IMR-90 (cell line): ENCODE measurements around the gene EREG. TPM values are rescaled to one million over a fixed set of nuclear protein-coding genes. Genes with fewer than 3 reads are reported as not detected.

Experiments
- ATAC-seq: fragments of 200-7000 bp; cut with Tn5 transposase; 2 replicates; pipeline ENCODE4 v1.9.1; 2020; ENCODE audit warnings: low read depth, mild to moderate bottlenecking, moderate library complexity
- BruUV-seq: library from RNA; stranded (reverse); fragments of 400-500 nt; replicated peaks from 2 replicates; lab custom pipeline; 2021; lab: Mats Ljungman, UMichigan
- CTCF ChIA-PET: fragments of 300-600 bp; formaldehyde crosslinking; extraction: SDS; loops from one replicate; lab custom pipeline; 2021; ENCODE audit warnings: antibody characterized with exemption; lab: Yijun Ruan, JAX
- POLR2A ChIA-PET: fragments of 300-600 bp; sonication (Branson Sonifier 250); formaldehyde crosslinking; loops from one replicate; lab custom pipeline; 2022; ENCODE audit warnings: antibody characterized with exemption; ENCODE audit not compliant: unreplicated experiment; lab: Charles Lee
- DNase-seq: peaks from one replicate; pipeline ENCODE4 v3.0.0; 2013
- H2AFZ ChIP-seq: replicated peaks from 2 replicates; pipeline ENCODE3; 2013; ENCODE audit warnings: low read length, mild to moderate bottlenecking; ENCODE audit not compliant: poor library complexity
- H2AK5ac ChIP-seq: 2 replicates; pipeline ENCODE4 v1.6.1; 2013; ENCODE audit warnings: low read depth, low read length, inconsistent platforms
- H2AK9ac ChIP-seq: replicated peaks from 2 replicates; pipeline ENCODE3; 2013; ENCODE audit warnings: mild to moderate bottlenecking, low read depth, low read length, moderate library complexity; ENCODE audit not compliant: poor library complexity
- H2BK120ac ChIP-seq: 2 replicates; pipeline ENCODE4 v1.6.1; 2013; ENCODE audit warnings: low read depth, low read length, inconsistent platforms
- H2BK15ac ChIP-seq: 3 replicates; pipeline ENCODE4 v1.6.1; 2013; ENCODE audit warnings: low read depth, low read length, inconsistent platforms
- H2BK20ac ChIP-seq: 2 replicates; pipeline ENCODE4 v1.6.1; 2013; ENCODE audit warnings: low read depth, mild to moderate bottlenecking, inconsistent platforms, low read length, moderate library complexity
- H2BK5ac ChIP-seq: 2 replicates; pipeline ENCODE4 v1.6.1; 2013; ENCODE audit warnings: mild to moderate bottlenecking, low read depth, low read length, inconsistent platforms; ENCODE audit not compliant: poor library complexity, severe bottlenecking
- H3K14ac ChIP-seq: replicated peaks from 2 replicates; pipeline ENCODE4 v1.6.1; 2013; ENCODE audit warnings: low read depth, low read length, inconsistent platforms
- H3K18ac ChIP-seq: 2 replicates; pipeline ENCODE4 v1.6.1; 2013; ENCODE audit warnings: low read depth, low read length, control low read depth
- H3K23ac ChIP-seq: 2 replicates; pipeline ENCODE4 v1.6.1; 2013; ENCODE audit warnings: low read depth, low read length, inconsistent platforms
- H3K27ac ChIP-seq: 2 replicates; pipeline ENCODE4 v1.5.1; 2013; ENCODE audit warnings: mild to moderate bottlenecking, control low read depth, low read length; ENCODE audit not compliant: insufficient read depth
- H3K27me3 ChIP-seq: 2 replicates; pipeline ENCODE4 v1.6.1; 2013; ENCODE audit warnings: low read length; ENCODE audit not compliant: control insufficient read depth, insufficient read depth
- H3K36me3 ChIP-seq: 2 replicates; pipeline ENCODE4 v1.6.1; 2013; ENCODE audit warnings: low read length, mixed read lengths; ENCODE audit not compliant: control insufficient read depth, insufficient read depth
- H3K4ac ChIP-seq: 2 replicates; pipeline ENCODE4 v1.6.1; 2013; ENCODE audit warnings: low read depth, low read length, inconsistent platforms
- H3K4me1 ChIP-seq: 2 replicates; pipeline ENCODE4 v1.6.1; 2013; ENCODE audit warnings: low read length, mixed read lengths; ENCODE audit not compliant: control insufficient read depth, insufficient read depth
- H3K4me2 ChIP-seq: 2 replicates; pipeline ENCODE4 v1.6.1; 2013; ENCODE audit warnings: low read depth, mild to moderate bottlenecking, control low read depth, low read length, moderate library complexity
- H3K4me3 ChIP-seq: 2 replicates; pipeline ENCODE4 v1.5.1; 2013; ENCODE audit warnings: low read depth, mild to moderate bottlenecking, control low read depth, low read length, moderate library complexity; ENCODE audit not compliant: insufficient read depth
- H3K56ac ChIP-seq: 2 replicates; pipeline ENCODE4 v1.6.1; 2013; ENCODE audit warnings: low read length, inconsistent platforms; ENCODE audit not compliant: insufficient read depth; ENCODE audit errors: extremely low read depth
- H3K79me1 ChIP-seq, 2 experiments: 2 replicates each; pipeline ENCODE4 v1.6.1; 2013; ENCODE audit warnings: low read length in 2 of 2, inconsistent platforms in 1 of 2, low read depth in 1 of 2
- H3K9ac ChIP-seq: 2 replicates; pipeline ENCODE4 v1.6.1; 2013; ENCODE audit warnings: low read depth, low read length, control low read depth
- H3K9me1 ChIP-seq: 2 replicates; pipeline ENCODE4 v1.6.1; 2013; ENCODE audit warnings: low read length, inconsistent platforms; ENCODE audit not compliant: insufficient read depth
- H3K9me3 ChIP-seq: 2 replicates; pipeline ENCODE4 v1.6.1; 2013; ENCODE audit warnings: low read length; ENCODE audit not compliant: control insufficient read depth, insufficient read depth
- H4K20me1 ChIP-seq: 2 replicates; pipeline ENCODE4 v1.6.1; 2013; ENCODE audit warnings: low read length, inconsistent platforms; ENCODE audit not compliant: insufficient read depth
- H4K5ac ChIP-seq: 2 replicates; pipeline ENCODE4 v1.6.1; 2013; ENCODE audit warnings: mild to moderate bottlenecking, low read depth, low read length, control low read depth
- H4K8ac ChIP-seq, 2 experiments: 2 replicates each; pipeline ENCODE4 v1.6.1; 2013; ENCODE audit warnings: low read depth in 2 of 2, low read length in 2 of 2, control low read depth in 1 of 2, inconsistent platforms in 1 of 2
- H4K91ac ChIP-seq: 2 replicates; pipeline ENCODE4 v1.6.1; 2013; ENCODE audit warnings: low read depth, low read length, inconsistent platforms; ENCODE audit not compliant: insufficient read depth
- BHLHE40 ChIP-seq: fragments of 150-350 bp; IDR thresholded peaks from 2 replicates; pipeline ENCODE4 v1.6.1; 2016; ENCODE audit warnings: mild to moderate bottlenecking, low read depth, low read length
- MAFK ChIP-seq: IDR thresholded peaks from 2 replicates; pipeline ENCODE4 v1.6.1; 2012; ENCODE audit warnings: low read depth, low read length, improper control_type of control experiment
- MAZ ChIP-seq: IDR thresholded peaks from 2 replicates; pipeline ENCODE4 v1.6.1; 2012; ENCODE audit warnings: low read depth, mild to moderate bottlenecking, low read length, improper control_type of control experiment, moderate library complexity, borderline replicate concordance
- MXI1 ChIP-seq: IDR thresholded peaks from 2 replicates; pipeline ENCODE4 v1.6.1; 2012; ENCODE audit warnings: low read depth, mild to moderate bottlenecking, low read length, moderate library complexity, borderline replicate concordance
- NFE2L2 ChIP-seq: fragments of 150-350 bp; IDR thresholded peaks from 2 replicates; pipeline ENCODE4 v1.6.1; 2016; ENCODE audit warnings: low read depth, mild to moderate bottlenecking, low read length
- RAD21 ChIP-seq: IDR thresholded peaks from 2 replicates; pipeline ENCODE4 v1.6.1; 2012; ENCODE audit warnings: low read length, improper control_type of control experiment
- SMC3 ChIP-seq: fragments of 150-350 bp; IDR thresholded peaks from 2 replicates; pipeline ENCODE4 v1.6.1; 2016; ENCODE audit warnings: low read depth, mild to moderate bottlenecking, antibody characterized with exemption, low read length, moderate library complexity
- WGBS, 2 experiments: methylation state at CpG; one replicate each; pipeline versions ENCODE4 v1.1.5 to v1.1.7; 2013; ENCODE audit warnings: missing lambda C conversion rate in 2 of 2; ENCODE audit not compliant: insufficient read length in 1 of 2; ENCODE audit errors: extremely low coverage in 2 of 2; 5-methylcytosine and 5-hydroxymethylcytosine counted together
- dilution Hi-C: fragments of 300-500 bp; cut with HindIII; formaldehyde crosslinking; loops from one replicate; pipeline ENCODE4 v1.14.3; 2018; ENCODE audit warnings: low sequenced_read_pairs; ENCODE audit not compliant: unreplicated experiment
- in situ Hi-C: fragments of 300-500 bp; cut with MboI; formaldehyde crosslinking; loops from 3 replicates; pipeline ENCODE4 v1.14.3; 2019; ENCODE audit warnings: low sequenced_read_pairs, inconsistent platforms, mixed read lengths
- intact Hi-C: fragments of 100-400 bp; cut with micrococcal nuclease; formaldehyde crosslinking; loops from 2 replicates; pipeline ENCODE4 v1.10.0; 2022
- polyA plus RNA-seq, 3 experiments: library from polyadenylated mRNA; depleted of rRNA; stranded (reverse); fragments of >200 nt; gene quantifications; 2 replicates each; pipeline ENCODE4 v1.2.3, GENCODE V29; 2012; ENCODE audit warnings: low replicate concordance in 1 of 3
- total RNA-seq: library from RNA; depleted of rRNA; stranded (reverse); fragments of >200 nt; gene quantifications from 2 replicates; pipeline ENCODE4 v1.2.3, GENCODE V29; 2012
- TF ChIP-seq, protein P1 (sequence below): fragments of 150-350 bp; IDR thresholded peaks from 2 replicates; pipeline ENCODE4 v1.6.1; 2017; ENCODE audit warnings: mild to moderate bottlenecking, antibody characterized with exemption, low read length, low read depth

EREG gene
- total and polyA plus RNA-seq, 2 of the 4 experiments (the other 2 are of a cell fraction): 0.26 to 0.36 TPM

GRCh38 chr4:74316397-74316796, 48.5 kb upstream of the EREG start:
- ATAC-seq (no peak), DNase-seq (no peak)
- H2BK15ac ChIP-seq: no peak overlapping the region
- H3K14ac ChIP-seq: no peak overlapping the region
- no peaks in the 10 kb centered on the region for H3K4me1 ChIP-seq
- H2AK9ac ChIP-seq: no peak overlapping the region
- H3K9me3 ChIP-seq: no peaks in the 10 kb centered on the region
- H3K4me2 ChIP-seq: no peak overlapping the region
- dilution Hi-C loops (no loop called here), in situ Hi-C loops (loop anchor here (25.0 kb wide), 1 partner anchor 654 kb away; no protein-coding TSS in a partner anchor), intact Hi-C loops (no loop called here)
- H4K91ac ChIP-seq: no peak overlapping the region
- ChIA-PET POLR2A (no interaction called here), CTCF (no interaction called here)
- no peaks in the 10 kb centered on the region for H3K79me1 ChIP-seq
- no peak overlapping the region for H2BK20ac ChIP-seq
- H3K9ac ChIP-seq: no peak overlapping the region
- no peak overlapping the region for H2BK5ac ChIP-seq
- H3K56ac ChIP-seq: no peak overlapping the region
- no peak overlapping the region for H4K5ac ChIP-seq
- TF ChIP-seq, protein P1, sequence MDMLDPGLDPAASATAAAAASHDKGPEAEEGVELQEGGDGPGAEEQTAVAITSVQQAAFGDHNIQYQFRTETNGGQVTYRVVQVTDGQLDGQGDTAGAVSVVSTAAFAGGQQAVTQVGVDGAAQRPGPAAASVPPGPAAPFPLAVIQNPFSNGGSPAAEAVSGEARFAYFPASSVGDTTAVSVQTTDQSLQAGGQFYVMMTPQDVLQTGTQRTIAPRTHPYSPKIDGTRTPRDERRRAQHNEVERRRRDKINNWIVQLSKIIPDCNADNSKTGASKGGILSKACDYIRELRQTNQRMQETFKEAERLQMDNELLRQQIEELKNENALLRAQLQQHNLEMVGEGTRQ: no peak
- TF ChIP-seq RAD21 (no peak), BHLHE40 (no peak), NFE2L2 (no peak), MAZ (no peak), MAFK (peak; percentile 16; the same call in 1 of the 2 replicates), MXI1 (no peak), SMC3 (no peak)
- no peak overlapping the region for H2AK5ac ChIP-seq
- no TSS peak for BruUV-seq
- no peak overlapping the region for H3K23ac ChIP-seq
- H3K27ac ChIP-seq: no peak overlapping the region
- H3K36me3 ChIP-seq: no peaks in the 10 kb centered on the region
- no peak overlapping the region for H3K18ac ChIP-seq
- H3K27me3 ChIP-seq: peaks cover 2% of the 10 kb centered on the region; the same call in 1 of the 2 replicates
- H2BK120ac ChIP-seq: no peak overlapping the region
- H3K4me3 ChIP-seq: no peak overlapping the region
- H4K8ac ChIP-seq: no peak overlapping the region
- H4K20me1 ChIP-seq: no peaks in the 10 kb centered on the region
- H2AFZ ChIP-seq: no peak overlapping the region
- no CpG with 5 or more reads among the region's 2 CpGs for WGBS, 2 experiments
- no peak overlapping the region for H3K4ac ChIP-seq
- H3K9me1 ChIP-seq: no peaks in the 10 kb centered on the region
